ENCODE measurements around the gene USHBP1.
A peak's percentile ranks its signal among the peaks of the same experiment; 100 is the strongest.

The USHBP1 gene

DNA sequence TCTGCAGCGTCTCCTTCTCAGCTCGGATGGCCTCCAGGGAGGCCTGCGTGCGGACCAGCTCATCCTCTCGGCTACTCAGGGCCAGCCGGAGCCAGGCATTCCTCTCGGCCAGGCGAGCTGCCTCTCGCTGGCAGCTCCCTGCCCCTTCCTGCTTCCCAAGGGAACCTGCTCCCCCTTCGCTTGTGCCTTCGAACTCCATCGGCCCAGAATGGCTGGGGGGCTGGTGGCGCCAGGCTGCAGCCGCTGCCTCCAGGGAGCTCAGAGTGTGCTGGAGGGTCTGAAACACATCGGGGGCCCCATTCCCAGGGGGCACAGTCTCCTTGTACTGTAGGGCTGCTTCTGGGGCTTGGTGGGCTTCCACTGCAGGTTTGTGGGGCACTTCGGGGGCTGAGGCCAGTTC lies 2.0 kb downstream of the USHBP1 start:
- DNase-seq (ENCODE audit: low read depth): no peak

DNA sequence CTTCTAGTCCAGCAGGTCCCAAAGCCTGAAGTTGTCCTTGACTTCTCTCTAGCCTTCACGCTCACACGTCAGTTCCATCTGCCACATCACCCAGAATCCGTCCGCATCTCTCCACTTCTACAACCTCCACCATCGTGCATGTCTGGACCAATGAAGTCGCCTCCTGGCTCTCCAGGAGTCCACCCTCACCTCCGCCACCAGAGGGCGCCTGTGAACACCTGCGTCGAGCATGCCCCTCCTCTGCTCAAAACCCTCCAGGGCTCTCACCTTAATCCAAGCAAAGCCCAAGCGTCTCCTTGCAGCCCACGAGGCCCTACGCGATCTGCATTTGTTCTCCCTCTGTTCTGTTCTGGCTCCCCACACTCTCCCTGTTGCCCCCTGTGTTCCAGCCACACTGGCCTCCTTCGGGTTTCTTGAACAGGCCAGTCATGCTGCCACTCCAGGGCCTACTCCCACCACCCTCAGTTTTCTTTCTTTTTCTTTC lies 3.7 kb downstream of the USHBP1 start:
- peak; percentile 81 for DNase-seq (ENCODE audit: low read depth)

DNA sequence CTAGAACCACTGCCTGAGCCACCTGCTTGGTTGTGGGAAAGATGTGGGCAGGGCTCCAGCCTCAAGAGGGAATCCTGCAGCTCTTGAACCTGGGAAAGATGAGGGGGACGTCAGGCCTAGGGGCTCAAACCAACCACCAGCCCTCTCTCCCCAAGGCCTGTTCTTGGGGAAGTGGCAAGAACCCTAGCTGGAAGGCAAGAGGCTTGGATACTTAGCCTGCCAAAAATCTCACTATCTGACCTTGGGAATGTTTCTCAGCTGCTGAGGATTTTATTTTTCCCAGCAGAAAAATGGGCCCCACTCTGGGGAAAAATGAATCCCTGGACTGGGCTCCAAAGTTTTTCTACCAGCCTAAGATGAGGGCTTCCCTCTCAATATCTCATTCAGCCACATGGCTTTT lies 4.6 kb downstream of the USHBP1 start:
- DNase-seq (ENCODE audit: low read depth): no peak

DNA sequence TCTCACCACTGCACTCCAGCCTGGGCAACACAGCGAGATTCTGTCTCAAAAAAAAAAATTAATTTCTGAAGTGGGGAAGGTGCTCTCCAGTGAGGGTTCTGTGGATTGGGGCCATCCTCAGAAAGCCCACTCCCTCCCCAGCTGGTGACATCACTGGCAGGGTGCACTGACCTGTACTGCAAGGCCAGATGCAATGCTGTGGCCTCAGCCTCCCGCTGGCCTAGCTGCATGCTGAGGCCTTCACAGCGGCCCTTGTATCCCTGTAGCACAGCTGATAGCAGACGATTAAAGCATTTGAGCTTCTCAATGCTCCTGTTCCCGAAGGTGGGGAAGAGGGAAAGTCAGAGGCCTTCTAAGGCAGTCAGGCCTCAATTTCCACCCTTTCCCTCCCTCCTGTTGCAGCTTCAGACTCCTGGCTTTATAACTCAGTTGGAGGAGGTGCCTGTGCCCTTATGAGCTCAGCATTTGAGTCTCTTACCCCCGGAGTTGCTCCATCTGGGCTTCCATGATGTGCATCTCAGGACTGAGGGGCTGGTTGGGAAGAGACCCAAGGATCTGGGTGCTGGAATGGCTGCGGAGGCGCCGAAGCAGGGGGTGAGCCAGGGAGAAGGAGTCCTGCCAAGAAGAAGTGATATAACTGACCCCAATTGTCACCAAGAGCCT lies 5.3 kb downstream of the USHBP1 start:
- no peak for DNase-seq (ENCODE audit: low read depth)

DNA sequence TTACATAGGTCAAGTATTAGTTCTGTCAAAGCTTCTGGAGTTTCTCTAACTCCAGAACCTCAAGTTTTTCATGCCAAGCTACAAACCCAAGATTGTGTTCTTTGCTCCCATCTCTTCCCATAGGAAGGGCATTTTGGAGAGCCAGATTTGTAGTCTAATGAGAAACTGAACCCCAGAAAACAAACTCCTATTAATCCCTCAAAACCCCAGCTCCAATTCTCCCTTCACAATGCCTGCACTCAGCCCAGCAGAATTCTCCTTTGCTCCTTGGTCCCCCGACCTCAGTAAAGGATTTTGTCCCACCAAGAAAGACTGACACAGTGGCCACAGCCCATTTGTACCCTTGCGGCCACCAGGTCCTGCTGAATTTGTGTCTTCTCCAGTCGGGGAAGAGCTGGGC lies 8.4 kb downstream of the USHBP1 start:
- no peak for DNase-seq (ENCODE audit: low read depth)

DNA sequence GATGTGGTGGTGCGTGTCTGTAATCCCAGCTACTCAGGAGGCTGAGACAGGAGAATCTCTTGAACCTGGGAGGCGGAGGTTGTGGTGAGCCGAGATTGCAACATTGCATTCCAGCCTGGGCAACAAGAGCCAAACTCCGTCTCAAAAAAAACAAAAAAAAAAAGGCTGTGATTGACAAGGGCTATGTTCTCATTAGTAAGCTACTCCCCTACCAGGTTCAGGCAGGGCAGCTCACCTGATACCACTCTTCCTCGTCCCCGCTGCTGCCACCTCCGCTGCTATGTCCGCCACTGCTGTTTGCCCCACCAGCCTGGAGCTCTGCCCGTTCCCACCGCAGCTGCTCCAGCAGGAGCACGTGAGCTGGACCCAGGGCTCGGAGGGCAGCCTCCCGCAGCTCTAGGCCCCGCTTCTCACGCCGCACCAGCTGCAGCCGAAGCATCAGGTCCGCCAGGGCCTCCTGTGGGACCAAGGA lies 9.4 kb downstream of the USHBP1 start:
- DNase-seq (ENCODE audit: low read depth): no peak

DNA sequence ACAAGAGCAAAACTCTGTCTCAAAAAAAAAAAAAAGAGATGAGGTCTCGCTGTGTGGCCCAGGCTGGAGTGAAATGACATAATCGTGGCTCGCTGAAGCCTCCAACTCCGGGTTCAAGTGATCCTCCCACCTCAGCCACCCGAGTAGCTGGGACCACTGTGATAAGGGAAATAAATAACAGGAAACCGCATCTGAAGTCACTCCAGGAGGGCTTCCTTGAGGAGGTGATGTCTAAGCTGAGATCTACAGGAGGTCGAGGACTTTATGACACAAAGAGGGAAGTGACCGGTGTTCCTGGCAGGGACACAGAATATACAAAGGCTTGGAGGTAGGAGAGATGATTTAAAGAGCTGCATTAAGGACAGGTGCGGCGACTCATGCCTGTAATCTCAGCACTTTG lies 9.9 kb downstream of the USHBP1 start:
- no peak for DNase-seq (ENCODE audit: low read depth)

DNA sequence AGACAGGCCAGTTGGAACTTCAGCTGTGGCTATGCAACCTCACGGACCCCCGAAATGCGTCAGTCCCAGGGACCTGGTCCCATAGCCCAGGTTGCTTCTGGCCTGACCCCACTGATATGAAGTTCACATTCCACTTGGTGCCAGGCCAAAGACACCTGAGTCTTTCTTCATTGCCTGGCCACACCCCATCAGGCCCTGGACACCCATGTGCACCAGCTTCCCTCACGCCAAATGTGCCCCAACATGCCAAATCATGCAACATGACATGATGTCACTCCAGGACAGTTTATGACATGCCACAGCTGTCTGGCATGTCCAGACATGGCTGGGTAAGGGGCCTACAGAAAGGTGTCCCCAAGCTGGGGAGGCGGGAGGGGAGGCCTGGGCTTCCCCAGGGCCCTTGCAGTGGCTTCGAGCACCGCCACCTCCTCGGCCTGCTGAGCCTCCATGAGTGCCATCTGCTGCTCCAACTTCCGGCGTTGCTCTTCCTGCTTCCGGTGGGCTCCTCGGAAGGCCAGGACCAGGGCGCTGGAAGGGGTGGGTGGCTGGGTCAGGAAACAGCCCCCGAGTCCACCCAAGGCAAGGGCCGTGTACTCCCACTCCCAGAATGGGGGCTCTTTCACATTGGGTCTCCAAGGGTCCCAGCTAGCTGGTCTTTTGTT lies 14.5 kb downstream of the USHBP1 start:
- DNase-seq (ENCODE audit: low read depth): no peak

DNA sequence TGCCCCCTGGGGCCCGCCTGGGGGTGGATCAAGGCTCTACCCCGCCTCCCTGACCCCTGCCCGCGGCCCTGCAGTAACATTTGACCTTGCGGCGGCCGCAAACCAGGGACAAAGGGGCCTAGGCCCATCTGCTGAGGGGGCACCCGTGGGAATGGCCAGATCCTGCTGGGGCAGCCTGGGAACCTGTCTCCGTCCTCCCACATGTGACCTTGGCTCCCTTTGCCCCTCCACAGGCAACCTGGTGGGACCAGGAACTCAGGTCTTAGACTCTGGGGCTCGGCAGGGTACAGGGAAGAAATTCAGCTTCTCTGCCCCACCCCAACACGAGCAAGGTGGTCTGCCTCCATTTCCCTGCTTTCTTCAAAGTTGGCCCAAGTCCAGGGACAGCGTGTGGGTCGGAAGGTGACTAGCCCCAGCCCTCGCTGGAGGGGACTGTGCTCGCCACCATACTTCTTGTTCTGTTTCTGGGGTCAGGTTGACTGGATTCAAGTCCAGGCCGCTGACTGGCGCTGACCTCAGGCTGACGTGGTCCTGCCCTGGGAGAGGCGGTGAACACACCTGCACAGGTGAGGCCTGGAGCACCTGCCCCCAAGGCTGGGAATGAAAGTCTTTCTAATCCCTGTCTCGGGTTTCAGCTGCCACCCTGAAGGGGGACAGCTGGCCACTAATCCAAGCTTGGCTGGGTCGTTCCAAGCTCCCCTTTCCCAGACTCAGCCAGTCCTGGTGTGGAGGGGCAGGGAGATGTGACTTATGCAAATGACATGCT lies 16.4 kb downstream of the USHBP1 start:
- no peak for DNase-seq (ENCODE audit: low read depth)

DNA sequence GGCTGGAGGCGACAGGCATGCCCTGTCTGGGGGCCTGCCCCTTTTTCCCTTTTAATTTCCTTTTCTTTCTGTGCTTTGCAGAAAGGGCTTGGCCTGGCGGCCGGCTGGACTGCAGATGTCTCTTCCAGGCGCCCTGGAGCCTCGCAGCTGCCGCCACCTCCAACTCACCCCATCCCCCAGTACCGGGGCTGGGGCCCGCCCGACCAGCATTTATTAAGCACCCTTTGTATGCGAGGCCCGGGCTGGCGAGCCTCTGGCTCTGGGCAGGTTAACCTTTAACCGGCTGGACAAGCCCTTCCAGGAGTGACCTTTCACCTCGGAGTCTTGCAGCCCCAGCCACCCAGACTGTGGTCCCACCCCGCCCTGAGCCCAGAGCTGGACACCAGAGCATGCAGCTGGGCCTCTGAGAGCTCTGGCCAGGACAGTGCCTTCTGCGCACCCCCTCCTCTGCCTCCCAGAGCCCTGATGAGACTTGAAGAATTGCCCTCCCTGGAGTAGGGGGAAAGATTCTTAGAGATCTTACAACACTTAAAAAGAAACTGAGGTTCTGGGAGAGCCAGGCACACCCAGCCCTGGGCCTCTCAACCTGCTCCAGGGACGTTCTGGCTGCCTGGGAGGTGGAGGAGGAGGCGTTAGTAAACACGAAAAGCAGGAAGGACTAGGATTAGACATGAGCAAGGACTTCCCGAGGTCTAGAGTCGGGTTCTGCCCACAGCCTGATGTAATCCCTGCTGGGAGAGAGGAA lies 17.7 kb downstream of the USHBP1 start:
- DNase-seq (ENCODE audit: low read depth): no peak

DNA sequence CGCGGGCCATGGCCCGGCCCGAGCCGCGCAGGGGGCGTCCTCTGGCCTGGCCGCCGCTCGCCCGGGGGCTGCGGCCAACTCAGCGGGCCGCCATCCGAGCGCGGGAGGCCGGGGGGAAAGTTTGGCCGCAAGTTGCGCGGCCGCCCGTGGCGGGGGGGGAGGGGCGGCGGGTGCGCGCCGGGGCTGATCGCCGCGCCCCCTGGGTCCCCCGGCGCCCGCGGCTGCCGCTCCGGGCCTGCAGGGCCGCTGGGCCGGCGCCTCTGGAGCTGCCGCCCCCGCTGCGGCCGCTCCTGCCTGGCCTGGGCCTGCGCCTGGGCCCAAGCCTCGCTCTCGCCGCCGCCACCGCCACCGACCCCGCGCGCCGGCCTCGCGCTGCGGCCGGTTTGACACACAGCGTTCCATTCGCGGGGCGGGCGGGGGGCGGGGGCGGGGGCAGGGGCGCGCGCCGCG lies 19.0 kb downstream of the USHBP1 start, which contains the start of gene NR2F6:
NR2F6 (minus strand) TSS at position 385 of the 450 bp plus-strand sequence. CDS start 699 bp downstream, outside the sequence.
- no peak for DNase-seq (ENCODE audit: low read depth)

DNA sequence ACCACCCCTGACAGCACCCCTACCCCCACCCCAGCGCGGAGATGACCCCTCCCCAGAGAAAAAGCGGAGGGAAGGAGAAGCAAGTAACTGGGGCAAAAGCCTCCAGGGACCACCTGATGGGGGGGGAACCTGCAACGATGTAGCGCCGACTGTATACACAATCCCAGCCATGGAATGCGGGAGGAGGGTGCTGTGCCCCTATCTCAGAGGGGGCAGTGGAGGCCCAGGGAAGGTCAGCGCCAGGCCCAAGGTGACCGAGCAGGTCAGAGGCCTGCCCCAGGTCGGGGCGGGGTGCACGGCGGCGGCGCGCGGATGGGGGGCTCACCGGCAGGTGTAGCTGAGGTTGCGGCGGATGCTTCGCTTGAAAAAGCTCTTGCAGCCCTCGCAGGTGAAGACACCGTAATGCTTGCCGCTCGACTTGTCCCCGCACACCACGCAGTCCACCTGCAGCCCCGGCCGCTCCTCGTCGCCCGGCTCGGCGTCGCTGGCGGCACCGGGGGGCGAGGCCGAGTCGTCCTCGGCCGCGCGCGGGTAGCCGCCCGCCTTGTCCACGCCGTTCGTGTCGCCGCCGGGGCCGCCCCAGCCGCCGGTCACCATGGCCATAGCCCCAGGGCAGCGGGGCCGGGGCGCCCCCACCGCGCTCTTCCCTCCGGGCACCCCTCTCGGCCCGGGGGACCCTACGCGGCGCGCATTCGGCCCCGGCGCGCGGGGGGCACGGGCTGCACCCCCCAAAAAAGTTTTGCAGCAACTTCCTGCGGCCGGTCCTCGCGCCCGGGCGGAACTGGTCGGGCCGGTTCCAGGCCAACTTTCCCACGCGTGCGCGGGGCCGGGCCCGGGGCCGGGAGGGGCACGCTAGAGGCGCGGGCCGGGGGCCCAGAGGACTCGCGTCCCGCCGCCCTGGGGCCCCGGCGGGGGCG lies 19.7 kb downstream of the USHBP1 start:
- DNase-seq (ENCODE audit: low read depth): no peak

DNA sequence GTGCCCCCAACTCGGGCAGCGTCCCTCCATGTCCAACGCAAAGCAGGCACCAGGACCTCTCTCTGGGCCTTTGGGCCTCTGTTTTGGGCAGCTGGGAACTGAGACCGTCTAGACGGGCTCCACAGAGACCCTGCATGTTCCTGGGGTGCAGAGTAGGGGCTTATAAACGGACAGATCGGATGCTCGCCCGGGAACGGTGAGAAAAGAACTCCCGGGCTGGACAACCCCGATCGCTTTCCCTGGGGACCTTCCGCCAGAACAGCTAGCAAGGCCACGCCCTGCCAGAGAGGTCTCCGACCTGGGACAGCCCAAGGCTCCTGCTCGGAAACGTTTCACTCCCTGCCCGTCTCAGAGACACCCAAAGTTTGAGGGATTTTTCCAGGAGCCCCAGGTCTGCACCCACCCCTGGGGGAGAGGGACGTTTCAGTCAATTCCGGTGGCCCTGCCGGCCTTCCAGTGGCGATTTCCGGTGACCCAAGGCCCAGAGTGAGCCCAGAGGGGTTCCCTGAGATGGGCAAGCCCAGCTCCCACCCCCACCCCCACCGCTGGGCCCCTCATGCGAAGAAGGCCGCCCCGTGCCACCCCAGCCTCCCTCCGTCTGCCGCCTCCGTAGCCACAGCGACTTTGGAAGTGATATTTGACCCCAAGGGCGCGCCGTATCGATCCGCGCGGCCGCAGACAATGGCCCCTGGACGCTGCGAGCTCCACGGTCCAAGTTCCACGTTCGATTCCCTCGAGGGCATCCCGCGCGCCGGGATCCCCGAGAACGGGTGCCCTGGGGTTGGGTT lies 20.5 kb downstream of the USHBP1 start:
- no peak for DNase-seq (ENCODE audit: low read depth)

DNA sequence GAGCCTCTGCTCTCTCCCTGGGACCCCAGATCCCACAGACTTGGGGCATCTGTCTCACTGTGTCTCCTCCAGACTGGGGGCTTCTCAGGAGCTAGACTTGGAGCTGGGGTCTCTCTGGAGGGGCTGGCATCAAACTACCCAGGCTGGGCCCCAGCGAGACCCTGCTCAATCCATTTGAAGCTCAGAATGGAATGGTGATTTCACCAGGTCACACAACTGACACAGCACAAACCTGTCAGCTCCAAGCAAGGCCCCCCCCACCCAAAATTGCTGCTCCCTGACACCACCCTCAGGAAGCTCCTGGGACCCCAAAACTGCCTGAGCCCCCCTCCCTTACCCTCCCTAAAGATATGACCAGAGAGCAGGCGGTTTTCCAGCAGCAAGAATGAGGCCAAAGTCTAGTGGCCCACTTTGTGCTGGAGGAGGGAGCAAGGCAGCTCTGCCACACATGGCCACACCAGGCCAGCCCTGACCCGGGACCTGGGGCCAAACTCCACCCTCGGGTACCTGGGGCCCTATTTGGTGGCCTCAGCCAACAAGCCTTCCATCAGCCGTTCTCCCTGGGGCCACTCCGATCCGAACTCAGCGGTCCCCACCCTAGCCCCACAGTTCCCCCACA lies 21.2 kb downstream of the USHBP1 start:
- DNase-seq (ENCODE audit: low read depth): no peak

DNA sequence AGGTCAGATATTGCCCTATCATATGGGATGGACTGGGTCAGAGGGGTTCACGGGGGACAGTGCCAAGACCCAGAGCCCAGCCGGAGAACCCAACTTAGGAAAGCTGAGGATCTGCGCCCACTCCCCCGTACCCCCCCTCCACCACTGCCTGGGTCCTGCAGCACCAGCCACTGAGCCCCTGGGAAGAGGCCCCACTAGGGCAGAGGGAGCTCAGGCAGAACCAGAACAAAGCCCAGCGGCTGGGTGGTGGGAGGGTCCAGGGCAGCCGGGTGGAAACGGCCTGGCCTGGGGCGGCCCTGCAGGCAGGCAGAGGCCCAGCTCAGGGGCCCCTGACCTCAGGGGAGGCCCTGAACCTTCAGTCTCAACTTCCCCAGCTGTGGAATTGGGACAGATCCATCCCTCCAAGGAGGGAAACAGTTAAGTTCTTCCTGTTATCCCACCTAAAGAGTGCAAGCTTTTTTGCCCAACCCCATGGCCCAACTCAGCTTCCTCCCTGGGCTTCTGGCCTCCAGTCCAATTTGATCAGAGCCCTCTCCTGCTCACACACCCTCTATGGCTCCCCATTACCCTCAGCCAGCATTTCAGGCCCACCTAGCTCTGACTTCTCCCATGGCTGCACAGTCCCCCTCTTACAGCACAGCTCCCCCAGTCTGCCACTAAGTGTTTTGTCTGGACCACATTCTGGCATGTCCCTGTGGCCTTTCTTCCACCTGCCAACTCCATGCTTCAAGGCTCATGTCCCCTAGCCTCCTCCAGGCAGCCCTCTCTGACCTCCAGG lies 21.9 kb downstream of the USHBP1 start:
- no peak for DNase-seq (ENCODE audit: low read depth)

DNA sequence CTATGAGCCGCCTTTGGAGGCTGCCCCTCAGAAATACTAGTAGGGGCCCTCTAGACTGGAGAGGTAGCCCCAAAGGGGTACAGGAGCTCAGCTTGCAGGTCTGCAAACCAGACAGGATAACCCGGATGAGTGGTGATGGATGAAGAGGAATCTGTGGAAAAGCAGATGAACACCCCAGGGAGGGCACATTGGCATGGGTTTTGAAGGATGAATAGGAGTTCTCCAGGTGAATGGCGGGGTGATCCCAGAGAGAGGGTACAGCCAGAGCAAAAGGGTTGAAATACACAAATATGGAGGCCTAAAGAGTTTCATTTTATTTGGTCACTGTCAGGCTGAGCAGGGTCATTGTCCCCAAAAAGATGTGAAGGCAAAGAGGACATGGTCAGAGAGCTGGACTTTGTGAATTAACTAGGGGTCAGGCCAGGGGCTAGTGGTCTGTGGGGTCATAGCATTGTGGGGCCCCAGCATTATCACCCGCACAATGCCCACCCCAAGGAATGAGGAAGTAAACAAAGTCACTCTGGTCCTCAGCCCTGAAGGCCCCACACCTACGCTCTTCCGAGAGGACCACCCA lies 23.6 kb downstream of the USHBP1 start:
- no peak for DNase-seq (ENCODE audit: low read depth)

DNA sequence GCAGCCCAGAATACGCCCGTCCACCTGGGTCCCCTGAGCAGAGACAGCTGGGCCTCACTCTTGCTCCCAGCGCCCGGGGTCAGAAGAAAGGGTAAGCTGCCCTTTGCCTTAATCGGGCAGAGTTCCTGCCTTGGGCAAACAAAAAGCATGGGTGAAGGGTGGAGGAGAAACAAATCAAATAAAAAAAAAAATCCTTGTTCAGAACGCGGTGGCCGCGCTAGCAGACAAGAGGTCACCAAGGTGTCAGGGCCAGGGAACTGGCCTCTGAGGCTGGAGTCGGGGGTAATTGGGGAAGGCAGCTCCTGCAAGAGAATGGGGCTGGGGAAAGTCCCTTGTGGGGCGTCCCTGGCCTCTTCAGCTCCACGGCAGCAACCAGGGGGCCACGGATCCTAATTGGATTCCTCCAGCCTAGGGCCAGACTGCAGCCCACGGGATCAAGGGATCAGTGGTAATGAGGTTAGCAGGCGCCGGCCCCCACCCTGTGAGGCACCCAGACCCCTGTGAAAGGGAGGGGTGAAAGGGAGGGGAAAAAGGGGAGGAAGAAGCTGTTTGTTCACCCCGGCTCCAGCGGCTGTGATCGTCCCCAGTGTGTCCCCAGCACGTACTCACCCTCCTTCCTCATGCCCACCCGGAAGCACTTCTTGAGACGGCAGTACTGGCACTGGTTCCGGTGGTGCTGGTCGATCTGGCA lies 24.3 kb downstream of the USHBP1 start:
- DNase-seq (ENCODE audit: low read depth): no peak

All from stimulated activated CD8-positive, alpha-beta memory T cell treated with anti-CD3 and anti-CD28 coated beads, Interleukin-4, amount 100 ng/mL, for 24 hours (primary cell).